HG03196 (cell line): ENCODE results near the gene PCCA.
A peak's percentile ranks its signal among the peaks of the same experiment; 100 is the strongest.
"Not testable (repeated sequence)": the region's sequence is repeated elsewhere in the genome, so short reads cannot be mapped to it uniquely, and the experiment has no call there.

Experiments
- ATAC-seq: cut with Tn5 transposase; IDR thresholded peaks from one replicate; pipeline ENCODE4 v1.9.1; 2021; ENCODE audit not compliant: unreplicated experiment

The PCCA gene, protein sequence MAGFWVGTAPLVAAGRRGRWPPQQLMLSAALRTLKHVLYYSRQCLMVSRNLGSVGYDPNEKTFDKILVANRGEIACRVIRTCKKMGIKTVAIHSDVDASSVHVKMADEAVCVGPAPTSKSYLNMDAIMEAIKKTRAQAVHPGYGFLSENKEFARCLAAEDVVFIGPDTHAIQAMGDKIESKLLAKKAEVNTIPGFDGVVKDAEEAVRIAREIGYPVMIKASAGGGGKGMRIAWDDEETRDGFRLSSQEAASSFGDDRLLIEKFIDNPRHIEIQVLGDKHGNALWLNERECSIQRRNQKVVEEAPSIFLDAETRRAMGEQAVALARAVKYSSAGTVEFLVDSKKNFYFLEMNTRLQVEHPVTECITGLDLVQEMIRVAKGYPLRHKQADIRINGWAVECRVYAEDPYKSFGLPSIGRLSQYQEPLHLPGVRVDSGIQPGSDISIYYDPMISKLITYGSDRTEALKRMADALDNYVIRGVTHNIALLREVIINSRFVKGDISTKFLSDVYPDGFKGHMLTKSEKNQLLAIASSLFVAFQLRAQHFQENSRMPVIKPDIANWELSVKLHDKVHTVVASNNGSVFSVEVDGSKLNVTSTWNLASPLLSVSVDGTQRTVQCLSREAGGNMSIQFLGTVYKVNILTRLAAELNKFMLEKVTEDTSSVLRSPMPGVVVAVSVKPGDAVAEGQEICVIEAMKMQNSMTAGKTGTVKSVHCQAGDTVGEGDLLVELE

DNA sequence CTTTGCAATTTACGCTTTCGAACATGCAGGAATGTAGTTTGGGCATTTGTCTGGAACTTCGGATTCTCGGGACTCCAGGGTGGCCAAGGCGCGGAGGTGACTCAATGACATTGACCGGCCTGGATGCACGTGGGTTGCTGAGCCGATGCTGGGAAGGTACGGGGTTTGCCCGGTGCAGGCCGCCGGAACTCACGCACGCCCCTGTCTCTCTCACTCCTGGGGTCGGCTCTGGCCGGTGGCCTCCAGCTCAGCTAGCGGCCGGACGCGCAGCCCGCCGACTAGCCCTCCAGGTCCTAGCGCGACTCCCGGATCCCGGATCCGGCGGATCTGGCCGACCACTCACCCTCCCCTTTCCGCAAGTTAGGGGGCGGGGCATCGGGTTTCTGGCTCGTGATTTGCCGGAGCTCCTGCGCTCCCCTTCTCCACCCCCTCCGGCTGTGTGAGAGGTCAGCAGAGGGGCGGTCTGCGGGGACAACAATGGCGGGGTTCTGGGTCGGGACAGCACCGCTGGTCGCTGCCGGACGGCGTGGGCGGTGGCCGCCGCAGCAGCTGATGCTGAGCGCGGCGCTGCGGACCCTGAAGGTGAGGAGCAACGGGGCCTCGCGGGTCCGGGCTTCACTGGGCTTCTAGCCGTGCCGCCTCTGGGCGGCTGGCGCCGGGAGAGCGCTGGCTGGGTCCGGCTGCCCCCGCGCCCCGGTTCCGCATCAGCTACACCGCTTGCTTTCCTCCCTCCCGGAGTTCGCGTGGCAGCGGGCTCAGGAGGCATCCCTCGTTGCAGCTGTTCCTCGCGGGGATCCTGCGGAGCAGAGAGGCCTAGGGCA lies at the start of gene PCCA:
TSS of gene PCCA (plus strand) at position 450 of the 821 bp plus-strand sequence. CDS start at position 478, 28 bp downstream.
- peak; percentile 97 for ATAC-seq

DNA sequence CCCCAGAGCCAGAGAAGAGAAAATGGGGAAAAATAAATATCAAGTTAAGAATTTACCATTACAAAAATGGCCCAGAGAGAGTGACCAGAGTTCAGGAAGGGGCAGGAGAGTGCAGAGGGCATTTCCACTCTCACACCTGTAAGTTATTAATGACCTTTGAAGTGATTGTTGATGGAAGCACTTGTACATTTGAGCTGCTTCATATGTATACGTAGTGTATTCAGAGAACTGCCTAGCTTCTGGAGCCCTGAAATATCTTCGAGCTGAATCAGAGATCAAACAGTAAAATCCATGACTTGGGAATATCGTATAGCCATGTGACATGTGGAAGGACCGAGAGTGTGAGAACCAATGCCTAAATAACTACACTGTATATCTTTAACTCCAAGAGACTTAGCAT lies 49.2 kb upstream of the PCCA start:
- no peak for ATAC-seq

DNA sequence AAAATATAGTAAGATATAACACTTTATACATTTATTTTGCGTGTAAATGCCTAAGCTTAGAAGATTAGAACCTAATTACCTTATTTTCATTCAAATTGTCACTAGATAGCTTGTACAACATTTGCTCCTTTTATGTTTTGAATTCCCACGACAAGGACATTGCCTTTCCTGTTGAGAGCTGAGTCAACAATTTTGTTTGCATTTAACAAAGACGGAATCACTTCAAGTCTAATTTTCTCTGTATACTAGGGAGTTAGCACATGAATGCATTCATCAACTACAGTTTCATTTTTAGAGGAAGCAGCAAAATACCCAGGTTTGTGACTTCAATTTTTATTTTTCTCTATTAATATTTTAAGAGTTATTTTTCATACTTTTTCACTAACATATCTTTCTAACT lies 48.7 kb upstream of the PCCA start:
- no peak for ATAC-seq

GRCh38 chr13:100044936-100045335 lies 44.0 kb upstream of the PCCA start:
- ATAC-seq: no peak

GRCh38 chr13:100045355-100045754 lies 43.5 kb upstream of the PCCA start:
- ATAC-seq: no peak

DNA sequence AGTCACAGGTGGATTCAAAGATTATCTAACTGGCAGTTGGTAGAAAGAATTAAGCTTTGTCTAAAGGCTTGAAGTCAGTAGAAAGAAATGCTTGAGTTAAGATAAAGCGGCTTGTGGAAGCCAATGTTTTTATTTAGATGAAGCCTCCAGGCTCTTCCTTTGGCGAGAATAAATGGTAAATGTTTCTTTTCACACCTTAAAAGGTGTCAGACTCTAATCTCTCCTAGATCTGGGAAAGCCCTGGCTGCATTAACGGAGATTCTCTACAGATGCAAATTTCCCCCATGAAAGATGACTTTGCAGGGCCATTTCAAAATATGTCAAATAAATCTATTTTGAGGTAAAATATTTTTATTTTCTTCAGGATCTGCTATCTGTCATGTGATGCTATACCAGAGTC lies 37.8 kb upstream of the PCCA start:
- no peak for ATAC-seq

- ATAC-seq: no peak
These were observed 29.1 kb upstream of the PCCA start for GRCh38 chr13:100059827-100060226.

- ATAC-seq: no peak
These were observed 25.6 kb upstream of the PCCA start for GRCh38 chr13:100063333-100063732.

DNA sequence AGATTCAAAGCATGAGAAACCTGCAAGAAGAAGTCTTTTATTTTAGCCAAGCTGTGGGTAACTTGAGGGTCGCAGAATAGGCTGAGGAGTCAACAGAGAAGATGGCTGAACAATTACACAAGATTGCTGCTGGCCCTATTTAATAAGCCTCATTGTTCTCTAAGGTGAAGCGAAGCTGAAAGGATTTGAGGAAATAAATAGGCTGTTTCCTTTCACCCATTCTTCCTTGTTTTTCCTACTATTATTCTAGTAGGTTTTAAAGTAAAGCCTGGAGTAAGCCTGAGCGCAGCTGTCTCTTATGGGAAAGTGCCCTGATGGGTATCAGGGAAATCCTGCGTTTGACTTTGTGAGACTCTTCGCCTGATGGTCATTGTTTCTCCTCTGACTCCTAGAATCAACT lies 25.0 kb upstream of the PCCA start:
- ATAC-seq: no peak

DNA sequence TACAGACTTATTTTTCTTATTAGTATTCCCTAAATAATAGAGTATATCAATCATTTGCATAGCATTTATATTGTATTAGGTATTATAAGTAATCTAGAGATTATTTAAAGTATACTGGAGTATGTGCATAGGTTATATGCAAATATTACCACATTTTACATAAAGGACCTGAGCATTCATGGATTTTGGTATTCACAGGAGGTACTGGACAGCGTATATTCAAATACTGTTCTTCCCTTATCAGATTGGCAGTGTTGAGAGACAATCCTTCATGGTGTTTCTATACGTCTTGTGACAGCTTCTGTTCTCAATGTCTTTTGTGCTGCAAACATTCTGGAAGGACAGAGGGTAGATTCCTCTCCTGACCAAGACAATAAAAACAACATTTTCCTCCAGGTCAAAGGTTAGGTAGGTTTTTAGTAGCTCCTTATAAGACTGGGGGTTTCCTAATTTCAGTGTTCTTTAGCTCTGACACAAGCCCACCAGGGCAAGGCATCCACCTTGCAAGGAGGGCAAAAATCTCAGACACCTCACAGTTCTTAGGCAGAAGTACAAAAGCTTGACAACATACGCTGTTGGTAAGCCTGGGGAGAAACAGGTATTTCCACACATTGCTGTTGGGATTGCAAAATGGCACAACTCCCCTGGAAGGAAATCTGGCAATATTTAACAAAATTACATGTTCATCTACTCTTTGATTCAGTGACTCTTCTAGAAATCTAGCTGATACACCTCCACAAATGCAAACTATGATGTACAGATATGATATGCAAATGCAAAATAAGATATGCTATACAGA lies 20.6 kb upstream of the PCCA start:
- no peak for ATAC-seq

- ATAC-seq: no peak
These were observed 19.6 kb upstream of the PCCA start for GRCh38 chr13:100069278-100069677.

- no peak for ATAC-seq
These were observed 12.9 kb upstream of the PCCA start for GRCh38 chr13:100075700-100076587.

DNA sequence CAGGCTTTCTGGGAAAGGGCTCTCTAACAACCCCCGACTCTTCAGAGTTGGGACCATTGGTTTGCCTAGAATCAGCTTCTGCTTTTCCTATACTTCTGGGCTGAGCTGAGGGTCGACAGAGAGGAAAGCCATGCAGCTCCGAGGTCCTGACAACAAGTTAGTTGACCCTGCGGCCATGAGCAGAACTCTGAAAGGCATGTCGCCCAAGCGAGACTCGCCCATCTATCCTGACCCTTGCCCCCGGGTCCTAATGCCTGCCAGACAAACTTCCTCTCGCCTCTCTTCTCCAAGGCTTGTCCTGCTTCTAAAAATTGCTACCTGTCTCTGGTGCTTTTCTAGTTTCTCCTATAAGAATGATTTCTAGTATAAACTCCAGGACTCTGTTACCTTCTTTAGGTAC lies 9.9 kb upstream of the PCCA start:
- ATAC-seq: not testable (repeated sequence)

GRCh38 chr13:100083401-100083800 lies 5.5 kb upstream of the PCCA start:
- not testable (repeated sequence) for ATAC-seq

DNA sequence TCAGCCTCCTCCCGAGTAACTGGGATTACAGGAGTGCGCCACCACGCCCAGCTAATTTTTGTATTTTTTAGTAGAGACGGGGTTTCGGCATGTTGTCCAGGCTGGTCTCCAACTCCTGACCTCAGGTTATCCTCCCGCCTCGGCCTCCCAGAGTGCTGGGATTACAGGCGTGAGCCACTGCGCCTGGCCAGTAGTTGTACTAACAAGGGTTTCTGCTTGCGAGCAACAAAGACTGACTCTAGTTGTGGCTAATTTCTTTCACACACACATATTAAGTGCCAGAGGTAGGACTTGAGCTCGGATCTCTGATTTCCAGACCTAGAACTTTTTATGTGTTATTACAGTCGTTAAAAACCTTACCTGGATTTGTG lies 635 bp upstream of the PCCA start:
- no peak for ATAC-seq

GRCh38 chr13:100089465-100090032 lies 656 bp downstream of the PCCA start:
- no peak for ATAC-seq

DNA sequence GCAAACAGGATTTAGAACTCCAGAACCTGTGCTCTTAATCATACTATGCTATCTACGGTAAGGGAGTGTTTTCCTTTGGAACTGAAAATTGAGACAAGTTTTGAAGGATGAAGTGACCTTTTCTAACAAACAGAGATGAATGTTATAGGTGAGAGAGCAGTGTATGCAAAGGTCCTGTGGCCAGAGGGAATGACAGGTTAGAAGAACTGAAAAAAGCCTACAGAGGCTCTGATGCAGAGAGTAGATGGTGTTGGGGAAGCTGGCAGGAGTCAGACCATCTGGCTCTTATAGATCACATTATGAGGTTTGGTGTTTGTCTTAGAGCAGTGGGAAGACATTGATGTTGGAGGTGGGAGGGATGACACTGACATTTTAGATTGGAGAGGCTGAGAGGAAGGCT lies 2.0 kb downstream of the PCCA start:
- ATAC-seq: no peak

GRCh38 chr13:100091391-100091790 lies 2.5 kb downstream of the PCCA start:
- ATAC-seq: no peak

DNA sequence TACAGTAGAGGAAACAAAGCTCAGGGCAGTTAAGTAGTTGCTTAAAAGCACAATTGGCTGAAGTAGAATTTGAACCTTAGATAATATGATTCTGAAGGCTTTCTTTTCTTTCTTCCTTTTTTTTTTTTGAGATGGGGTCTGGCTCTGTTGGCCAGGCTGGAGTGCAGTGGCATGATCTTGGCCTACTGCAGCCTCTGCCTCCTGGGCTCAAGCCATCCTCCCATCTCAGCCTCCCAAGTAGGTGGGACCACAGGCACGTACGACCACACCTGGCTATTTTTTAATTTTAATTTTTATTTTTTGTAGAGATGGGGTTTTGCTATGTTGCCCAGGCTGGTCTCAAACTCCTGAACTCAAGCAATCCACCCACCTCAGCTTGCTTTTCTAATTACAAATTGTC lies 3.4 kb downstream of the PCCA start:
- ATAC-seq: not testable (repeated sequence)
